DOHH2 (cell line): ENCODE results near the gene ANKMY1.

Source experiments
- EZH2phosphoT487 ChIP-seq: fragments of 200-600 bp; sonication (generic); IDR thresholded peaks from 2 replicates; pipeline ENCODE4 v1.6.1; 2017; ENCODE audit warnings: borderline replicate concordance, mild to moderate bottlenecking, antibody characterized with exemption, low read length, moderate library complexity, mixed read lengths
- TF ChIP-seq, protein P1 (sequence below): fragments of 200-600 bp; sonication (generic); IDR thresholded peaks from one replicate; pipeline ENCODE4 v1.5.1; 2014; ENCODE audit warnings: antibody characterized with exemption, mild to moderate bottlenecking, low read depth, low read length; ENCODE audit not compliant: poor library complexity, severe bottlenecking

DNA sequence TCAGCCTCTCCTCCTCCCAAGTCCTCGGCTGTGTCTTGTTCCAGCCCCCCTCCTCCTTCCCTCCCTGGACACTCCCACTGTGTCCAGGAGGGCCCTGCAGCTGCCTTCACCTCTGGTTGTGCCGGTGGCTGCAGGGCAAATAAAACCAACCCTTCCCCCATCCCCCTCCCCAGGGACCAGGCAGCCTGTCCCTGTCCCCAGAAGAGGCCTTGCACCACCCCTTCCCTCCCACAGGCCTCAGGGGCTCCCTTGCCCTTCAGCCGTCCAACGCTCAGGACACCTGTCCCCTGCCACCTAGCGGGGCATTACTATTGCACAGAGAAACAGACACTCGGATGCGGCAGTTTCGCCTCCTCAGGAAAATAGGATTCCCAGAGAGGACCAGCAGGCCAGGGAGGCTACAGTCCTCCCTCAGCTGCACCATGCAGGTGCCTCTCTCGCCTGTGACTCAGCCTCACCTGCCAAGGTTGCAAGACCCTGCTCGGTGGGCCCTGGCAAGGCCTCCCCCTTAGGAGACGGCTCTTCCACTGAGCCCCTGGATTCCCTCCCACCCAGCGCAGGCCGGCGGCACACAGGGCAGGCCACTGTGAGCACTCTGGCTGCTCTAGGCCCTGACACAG, 127.8 kb downstream of the ANKMY1 start:
- TF ChIP-seq, protein P1, sequence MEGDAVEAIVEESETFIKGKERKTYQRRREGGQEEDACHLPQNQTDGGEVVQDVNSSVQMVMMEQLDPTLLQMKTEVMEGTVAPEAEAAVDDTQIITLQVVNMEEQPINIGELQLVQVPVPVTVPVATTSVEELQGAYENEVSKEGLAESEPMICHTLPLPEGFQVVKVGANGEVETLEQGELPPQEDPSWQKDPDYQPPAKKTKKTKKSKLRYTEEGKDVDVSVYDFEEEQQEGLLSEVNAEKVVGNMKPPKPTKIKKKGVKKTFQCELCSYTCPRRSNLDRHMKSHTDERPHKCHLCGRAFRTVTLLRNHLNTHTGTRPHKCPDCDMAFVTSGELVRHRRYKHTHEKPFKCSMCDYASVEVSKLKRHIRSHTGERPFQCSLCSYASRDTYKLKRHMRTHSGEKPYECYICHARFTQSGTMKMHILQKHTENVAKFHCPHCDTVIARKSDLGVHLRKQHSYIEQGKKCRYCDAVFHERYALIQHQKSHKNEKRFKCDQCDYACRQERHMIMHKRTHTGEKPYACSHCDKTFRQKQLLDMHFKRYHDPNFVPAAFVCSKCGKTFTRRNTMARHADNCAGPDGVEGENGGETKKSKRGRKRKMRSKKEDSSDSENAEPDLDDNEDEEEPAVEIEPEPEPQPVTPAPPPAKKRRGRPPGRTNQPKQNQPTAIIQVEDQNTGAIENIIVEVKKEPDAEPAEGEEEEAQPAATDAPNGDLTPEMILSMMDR: no peak
- TF ChIP-seq EZH2phosphoT487: no peak
